GM12891 (cell line): ENCODE results near the gene IMMP2L.

Source experiments
- DNase-seq: peaks from one replicate; pipeline ENCODE4 v3.0.0; 2011; ENCODE audit warnings: low spot score; ENCODE audit not compliant: insufficient read length
- FAIRE-seq: peaks from 2 replicates; lab custom pipeline; 2011; peaks lifted over from hg19 to GRCh38; lab: Jason Lieb, UNC
- PAX5 ChIP-seq: IDR thresholded peaks from 2 replicates; pipeline ENCODE4 v1.6.1; 2011; ENCODE audit warnings: low read length, moderate library complexity, mild to moderate bottlenecking; ENCODE audit not compliant: insufficient read depth, severe bottlenecking
- POLR2A ChIP-seq: IDR thresholded peaks from 2 replicates; pipeline ENCODE4 v1.6.1; 2011; ENCODE audit warnings: low read depth, low read length, control low read depth
- POLR2AphosphoS5 ChIP-seq: IDR thresholded peaks from 2 replicates; pipeline ENCODE4 v1.6.1; 2011; ENCODE audit warnings: low read depth, low read length, control low read depth
- POU2F2 ChIP-seq: IDR thresholded peaks from 2 replicates; pipeline ENCODE4 v1.6.1; 2011; ENCODE audit warnings: low read depth, mild to moderate bottlenecking, control low read depth, low read length, moderate library complexity
- SPI1 ChIP-seq: IDR thresholded peaks from 2 replicates; pipeline ENCODE4 v1.6.1; 2011; ENCODE audit warnings: low read depth, low read length, control low read depth
- TAF1 ChIP-seq: IDR thresholded peaks from 2 replicates; pipeline ENCODE4 v1.6.1; 2011; ENCODE audit warnings: low read depth, low read length, control low read depth

The IMMP2L gene

DNA sequence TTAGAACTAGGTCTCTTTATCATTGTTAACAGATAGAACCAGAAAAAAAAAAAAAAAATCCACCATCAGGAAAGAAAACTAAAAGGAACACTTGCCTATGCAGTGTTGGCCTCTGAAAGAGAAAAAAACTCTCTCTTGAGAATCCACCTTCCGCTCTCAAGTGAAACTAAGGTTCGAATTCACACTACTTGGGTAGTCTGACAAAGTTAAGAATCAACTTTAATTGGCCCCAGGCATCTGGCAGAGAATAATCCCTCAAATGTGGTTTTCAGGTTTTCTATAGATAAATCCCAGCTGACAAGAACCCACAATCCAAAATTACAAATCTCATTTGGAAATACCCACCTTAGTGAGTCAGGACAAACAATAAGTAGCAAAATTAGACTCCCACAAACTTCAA, 671.1 kb downstream of the IMMP2L start:
- TF ChIP-seq POLR2AphosphoS5 (no peak), PAX5 (no peak), SPI1 (no peak), TAF1 (no peak), POLR2A (no peak)
- DNase-seq (no peak), FAIRE-seq (no peak)

DNA sequence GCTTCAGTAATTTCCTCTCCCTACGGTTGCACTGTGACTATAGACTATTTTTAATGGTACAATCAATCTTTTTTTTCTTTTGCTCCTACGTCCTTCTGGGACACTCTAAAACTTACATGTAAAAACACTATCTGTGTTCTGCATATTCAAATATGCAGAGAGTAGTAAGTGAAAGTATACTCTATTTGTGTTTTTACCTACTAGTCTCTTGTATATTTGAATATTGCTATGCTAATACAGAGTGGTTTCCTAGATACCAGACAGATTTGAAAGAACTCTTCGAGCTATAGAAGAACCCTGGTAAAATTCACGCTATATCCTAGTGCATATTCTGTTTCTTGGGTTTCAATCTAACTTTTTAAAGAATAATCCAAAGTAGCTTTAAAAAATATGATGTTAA, 672.2 kb downstream of the IMMP2L start:
- DNase-seq: no peak
- FAIRE-seq: no peak
- TF ChIP-seq POLR2AphosphoS5: no peak
- no peak for TF ChIP-seq PAX5
- TF ChIP-seq POLR2A: no peak

DNA sequence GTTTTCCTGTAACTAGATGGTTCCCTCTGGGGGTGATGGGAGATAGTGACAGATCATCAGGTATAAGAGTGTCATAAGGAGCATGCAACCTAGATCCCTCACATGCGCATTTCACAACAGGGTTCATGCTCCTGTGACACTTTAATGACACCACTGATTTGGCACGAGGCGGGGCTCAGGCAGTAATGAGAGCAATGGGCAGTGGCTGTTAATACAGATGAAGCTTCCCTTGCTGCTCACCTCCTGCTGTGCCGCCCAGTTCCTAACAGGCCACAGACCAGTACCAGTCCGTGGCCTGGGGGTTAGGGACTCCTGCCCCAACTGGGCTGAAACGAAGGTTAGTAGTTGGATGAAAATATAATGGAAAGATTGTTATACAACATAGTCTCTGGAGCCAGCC, 673.0 kb downstream of the IMMP2L start:
- no peak for TF ChIP-seq POU2F2
- TF ChIP-seq POLR2A: no peak
- no peak for TF ChIP-seq TAF1
- TF ChIP-seq PAX5: no peak
- no peak for TF ChIP-seq SPI1
- TF ChIP-seq POLR2AphosphoS5: no peak
- FAIRE-seq: no peak
- no peak for DNase-seq

DNA sequence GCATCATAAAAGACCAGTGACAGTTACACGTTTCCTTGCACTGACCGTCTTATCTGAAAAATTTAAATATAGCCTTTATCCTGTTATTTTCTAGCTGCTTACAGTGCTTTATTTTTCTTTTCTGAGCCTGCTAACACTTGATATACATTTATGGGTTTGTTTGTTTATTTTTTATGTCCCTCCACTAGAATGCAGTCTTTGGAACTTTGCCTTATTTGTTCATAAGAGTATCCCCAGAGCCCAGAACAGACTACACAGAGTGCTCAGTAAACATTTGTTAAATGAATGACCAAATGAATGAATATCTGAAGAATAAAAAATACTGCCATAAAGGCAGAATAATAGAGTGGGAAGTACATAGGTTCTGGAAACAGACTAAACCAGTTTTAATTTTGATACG, 673.7 kb downstream of the IMMP2L start:
- TF ChIP-seq SPI1 (no peak), POLR2AphosphoS5 (no peak), POU2F2 (no peak), PAX5 (no peak), TAF1 (no peak), POLR2A (no peak)
- DNase-seq (no peak), FAIRE-seq (no peak)

DNA sequence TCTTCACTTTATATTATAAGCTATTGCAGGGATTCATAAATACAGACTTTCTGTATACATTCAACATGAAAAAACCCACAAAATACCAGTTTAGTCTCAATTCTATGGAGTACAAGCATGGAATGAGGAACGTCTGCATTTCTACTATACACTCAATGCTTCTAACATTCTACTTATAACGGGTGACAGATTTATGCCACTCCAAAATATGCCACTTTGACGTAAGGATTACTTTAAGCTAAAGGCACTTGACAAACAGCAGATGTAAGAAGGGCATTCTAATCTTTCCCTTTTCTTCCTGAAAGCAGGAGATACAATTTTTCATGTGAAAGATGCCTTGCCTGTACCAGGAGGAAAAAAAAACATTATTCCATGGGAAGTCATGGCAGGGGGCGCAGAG, 676.8 kb downstream of the IMMP2L start:
- FAIRE-seq (no peak), DNase-seq (no peak)
- TF ChIP-seq SPI1 (no peak), POLR2A (no peak), PAX5 (no peak)

DNA sequence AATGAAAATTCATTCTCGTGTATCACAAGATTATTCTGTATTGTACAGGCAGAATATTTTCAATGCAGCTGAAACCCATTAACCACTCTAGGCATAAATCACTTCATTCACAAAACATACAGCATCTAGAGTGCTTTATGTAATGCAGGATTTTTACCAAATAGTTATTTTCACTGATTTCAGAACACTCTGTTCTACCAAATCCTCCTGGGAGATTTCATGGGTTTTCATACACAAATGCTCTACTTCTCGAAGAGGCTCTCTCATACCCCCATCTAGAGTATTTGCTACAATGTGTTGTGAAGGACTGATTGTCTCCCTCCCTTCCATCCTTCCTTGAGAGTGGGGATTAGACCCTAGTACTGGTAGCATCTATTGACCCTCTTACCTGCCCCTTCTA, 680.6 kb downstream of the IMMP2L start:
- no peak for TF ChIP-seq SPI1
- TF ChIP-seq POLR2AphosphoS5: no peak
- TF ChIP-seq POU2F2: no peak
- TF ChIP-seq PAX5: no peak
- TF ChIP-seq TAF1: no peak
- no peak for TF ChIP-seq POLR2A
- FAIRE-seq: no peak
- no peak for DNase-seq

DNA sequence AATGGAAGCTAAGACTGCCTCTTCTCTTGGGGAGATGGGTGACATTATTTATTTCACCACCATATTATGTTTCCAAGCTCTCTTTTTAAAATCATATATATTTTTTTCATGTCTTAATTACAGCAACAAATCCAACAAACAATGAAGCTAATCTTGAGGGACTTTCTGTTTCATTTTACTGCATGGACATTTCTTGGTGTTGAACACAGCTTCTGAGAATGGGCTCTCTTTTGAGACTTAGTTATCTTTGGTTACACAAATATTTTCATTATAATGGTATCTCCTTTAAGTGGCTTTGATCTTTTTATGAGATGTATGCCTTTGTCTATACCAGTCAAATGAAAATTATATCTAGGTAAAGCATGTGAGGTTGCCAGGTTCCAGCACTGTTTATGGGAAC, 681.3 kb downstream of the IMMP2L start:
- DNase-seq (no peak), FAIRE-seq (no peak)
- TF ChIP-seq PAX5 (no peak), POU2F2 (no peak), SPI1 (no peak), TAF1 (no peak), POLR2A (no peak), POLR2AphosphoS5 (no peak)

DNA sequence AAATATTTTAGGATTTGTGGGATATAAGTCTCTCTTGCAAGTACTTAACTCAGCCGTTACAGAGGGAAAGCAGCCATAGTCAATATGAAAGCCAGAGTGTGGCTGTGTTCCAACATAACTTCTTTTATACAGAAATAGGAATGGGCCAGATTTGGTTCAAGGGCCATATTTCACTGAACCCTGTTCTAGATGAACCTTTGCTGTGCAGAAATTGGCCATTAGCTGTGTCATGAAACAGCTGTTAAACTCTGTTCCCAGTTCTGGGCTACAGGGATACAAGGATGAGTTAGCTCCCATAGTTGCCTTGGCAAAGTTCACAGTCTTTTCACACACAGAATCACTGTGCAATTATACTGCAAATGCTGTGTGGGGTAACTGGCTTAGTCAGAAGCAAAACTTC, 685.3 kb downstream of the IMMP2L start:
- no peak for TF ChIP-seq POLR2AphosphoS5
- TF ChIP-seq POLR2A: no peak
- no peak for TF ChIP-seq TAF1
- DNase-seq (no peak), FAIRE-seq (no peak)

DNA sequence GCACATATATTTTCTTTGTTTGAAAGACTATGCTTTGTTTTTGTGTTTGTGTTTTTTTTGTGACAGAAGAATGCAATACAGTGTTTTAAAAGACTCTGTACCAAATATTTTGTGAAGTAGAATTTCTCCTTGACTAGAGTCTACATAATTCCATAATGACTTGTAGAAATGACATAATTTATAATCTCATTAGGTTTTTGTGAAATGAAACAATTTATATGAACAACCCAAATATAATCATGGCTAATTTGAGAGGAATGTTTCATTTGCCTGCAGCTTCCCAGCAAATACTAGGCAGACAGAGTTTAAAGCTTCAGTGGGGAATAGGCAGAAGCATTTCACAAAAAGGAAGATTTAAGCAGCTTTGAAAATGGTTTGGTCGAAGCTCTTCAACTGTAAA, 686.9 kb downstream of the IMMP2L start:
- FAIRE-seq (no peak), DNase-seq (no peak)
- TF ChIP-seq POLR2A: no peak
- TF ChIP-seq POLR2AphosphoS5: no peak

DNA sequence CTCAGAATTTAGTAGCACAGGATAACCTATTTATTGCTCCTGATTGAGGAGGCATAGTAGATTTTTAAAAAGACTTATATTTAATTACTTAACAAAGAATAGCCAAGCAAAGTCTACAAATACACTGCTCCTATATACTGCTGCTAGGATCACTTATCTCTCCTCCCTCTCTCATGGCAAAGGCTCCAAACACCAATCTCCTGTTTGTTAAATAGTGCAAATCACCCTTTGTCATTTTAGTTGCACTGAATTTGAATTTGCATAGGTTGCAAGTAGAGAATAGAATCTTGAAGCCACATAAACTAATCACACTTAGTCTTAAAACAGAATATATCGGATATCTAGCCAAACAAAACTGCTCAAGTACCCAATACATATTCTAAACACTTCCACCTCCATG, 690.4 kb downstream of the IMMP2L start:
- FAIRE-seq: no peak
- DNase-seq: no peak
- TF ChIP-seq PAX5: no peak
- no peak for TF ChIP-seq POU2F2
- TF ChIP-seq POLR2A: no peak
- TF ChIP-seq SPI1: no peak
- TF ChIP-seq POLR2AphosphoS5: no peak
- TF ChIP-seq TAF1: no peak

DNA sequence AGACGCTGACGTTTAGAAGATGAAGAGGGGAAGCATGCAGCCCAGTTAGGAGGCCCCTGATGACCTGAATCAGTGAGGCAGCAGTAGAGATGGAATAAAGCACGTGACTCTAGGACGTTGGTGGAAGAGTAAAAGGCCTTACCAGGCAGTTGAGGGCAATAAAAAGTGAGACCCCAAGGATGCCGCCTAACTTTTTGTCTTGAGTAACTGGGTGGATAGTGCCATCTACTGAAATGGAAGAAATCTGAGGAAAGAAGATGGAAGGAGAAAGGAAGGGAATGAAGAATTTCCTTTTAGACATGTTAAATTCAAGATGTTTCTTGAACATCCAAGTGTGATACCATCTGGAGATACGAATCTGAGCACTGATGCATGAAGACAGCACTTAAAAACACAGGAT, 691.4 kb downstream of the IMMP2L start:
- no peak for TF ChIP-seq POU2F2
- no peak for TF ChIP-seq POLR2A
- no peak for TF ChIP-seq TAF1
- no peak for TF ChIP-seq SPI1
- no peak for TF ChIP-seq PAX5
- no peak for TF ChIP-seq POLR2AphosphoS5
- no peak for FAIRE-seq

More for the DNA sequence above, 691.4 kb downstream of the IMMP2L start:
- no peak for DNase-seq
